ENCODE measurements around the gene RFNG. TPM values are rescaled to one million over a fixed set of nuclear protein-coding genes. Genes with fewer than 3 reads are reported as not detected.
A peak's percentile ranks its signal among the peaks of the same experiment; 100 is the strongest.

Gene RFNG
- polyA plus RNA-seq, 1 donor (not counting 4 experiments of a cell fraction or from before 2014, with no cell fraction given): 10.2 TPM

DNA sequence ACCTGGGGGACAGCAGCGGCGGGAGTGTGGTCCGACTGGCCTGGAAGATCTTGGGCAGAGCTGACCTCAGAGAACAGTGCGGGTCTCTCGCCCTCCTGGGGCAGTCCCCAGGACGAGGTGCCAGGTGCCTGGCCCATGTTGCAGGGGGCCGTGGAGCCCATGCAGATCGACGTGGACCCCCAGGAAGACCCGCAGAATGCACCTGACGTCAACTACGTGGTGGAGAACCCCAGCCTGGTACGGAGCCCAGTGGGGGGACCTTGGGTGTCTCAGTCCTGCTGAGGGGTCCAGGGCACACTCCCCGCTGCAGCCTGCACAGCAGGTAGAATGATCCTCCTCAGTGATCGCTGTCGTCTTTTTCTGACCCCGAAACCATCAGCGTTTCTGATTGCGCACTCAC, 1.5 kb upstream of the RFNG start:
- Histone ChIP-seq H3K79me2 (ENCODE audit: control insufficient read depth, insufficient read depth, low read length) (peaks cover 25% of the 10 kb centered on the region), H3K36me3 (ENCODE audit: control insufficient read depth in 2 of 2, extremely low read depth in 1 of 2, insufficient read depth in 2 of 2, low read length in 2 of 2) (peaks cover 28 to 32% of the 10 kb centered on the region in 2 experiments), H2AFZ (ENCODE audit: control insufficient read depth, low read length) (no peak overlapping the region), H3K4me3 (ENCODE audit: control insufficient read depth in 2 of 3, extremely low read depth in 1 of 3, insufficient read depth in 2 of 3, low read depth in 1 of 3, low read length in 3 of 3) (peak overlapping the region; percentile 84 to 95 (median 87)), H3K4me1 (ENCODE audit: control insufficient read depth, extremely low read depth, insufficient read depth, low read length) (peaks cover 11% of the 10 kb centered on the region), H3K4me2 (ENCODE audit: control insufficient read depth, extremely low read depth, insufficient read depth, low read depth, low read length) (peak overlapping the region; percentile 91), H3K9ac (ENCODE audit: control insufficient read depth, extremely low read depth, insufficient read depth, low read length) (peak overlapping the region; percentile 80), H3K9me1 (ENCODE audit: control insufficient read depth, extremely low read depth, insufficient read depth, low read length) (no peaks in the 10 kb centered on the region), H4K20me1 (ENCODE audit: control insufficient read depth, extremely low read depth, insufficient read depth, low read length) (no peaks in the 10 kb centered on the region), H3K27me3 (ENCODE audit: control insufficient read depth, extremely low read depth, insufficient read depth, low read length) (no peaks in the 10 kb centered on the region), H3K27ac (ENCODE audit: control insufficient read depth, insufficient read depth, low read length) (no peak overlapping the region), H3K9me3 (ENCODE audit: control insufficient read depth, low read depth, low read length) (no peaks in the 10 kb centered on the region)
- DNase-seq (ENCODE audit: low read depth, low spot score): no peak
- TF ChIP-seq, protein P1, sequence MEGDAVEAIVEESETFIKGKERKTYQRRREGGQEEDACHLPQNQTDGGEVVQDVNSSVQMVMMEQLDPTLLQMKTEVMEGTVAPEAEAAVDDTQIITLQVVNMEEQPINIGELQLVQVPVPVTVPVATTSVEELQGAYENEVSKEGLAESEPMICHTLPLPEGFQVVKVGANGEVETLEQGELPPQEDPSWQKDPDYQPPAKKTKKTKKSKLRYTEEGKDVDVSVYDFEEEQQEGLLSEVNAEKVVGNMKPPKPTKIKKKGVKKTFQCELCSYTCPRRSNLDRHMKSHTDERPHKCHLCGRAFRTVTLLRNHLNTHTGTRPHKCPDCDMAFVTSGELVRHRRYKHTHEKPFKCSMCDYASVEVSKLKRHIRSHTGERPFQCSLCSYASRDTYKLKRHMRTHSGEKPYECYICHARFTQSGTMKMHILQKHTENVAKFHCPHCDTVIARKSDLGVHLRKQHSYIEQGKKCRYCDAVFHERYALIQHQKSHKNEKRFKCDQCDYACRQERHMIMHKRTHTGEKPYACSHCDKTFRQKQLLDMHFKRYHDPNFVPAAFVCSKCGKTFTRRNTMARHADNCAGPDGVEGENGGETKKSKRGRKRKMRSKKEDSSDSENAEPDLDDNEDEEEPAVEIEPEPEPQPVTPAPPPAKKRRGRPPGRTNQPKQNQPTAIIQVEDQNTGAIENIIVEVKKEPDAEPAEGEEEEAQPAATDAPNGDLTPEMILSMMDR (optimal IDR thresholded peaks at IDR 0.05 in 1 of 3, IDR thresholded peaks at IDR 0.05 in 1 of 3, conservative IDR thresholded peaks at IDR 0.05 in 1 of 3; ENCODE audit: extremely low read depth in 1 of 3, insufficient read depth in 2 of 3, low read length in 3 of 3): no peak
- TF ChIP-seq EZH2 (IDR thresholded peaks at IDR 0.05; ENCODE audit: low read length): no peak
- FAIRE-seq: no peak
- dilution Hi-C loops (cut with MboI; ENCODE audit: extremely low pct_ligation_motif_present, low sequenced_read_pairs): no loop called here

DNA sequence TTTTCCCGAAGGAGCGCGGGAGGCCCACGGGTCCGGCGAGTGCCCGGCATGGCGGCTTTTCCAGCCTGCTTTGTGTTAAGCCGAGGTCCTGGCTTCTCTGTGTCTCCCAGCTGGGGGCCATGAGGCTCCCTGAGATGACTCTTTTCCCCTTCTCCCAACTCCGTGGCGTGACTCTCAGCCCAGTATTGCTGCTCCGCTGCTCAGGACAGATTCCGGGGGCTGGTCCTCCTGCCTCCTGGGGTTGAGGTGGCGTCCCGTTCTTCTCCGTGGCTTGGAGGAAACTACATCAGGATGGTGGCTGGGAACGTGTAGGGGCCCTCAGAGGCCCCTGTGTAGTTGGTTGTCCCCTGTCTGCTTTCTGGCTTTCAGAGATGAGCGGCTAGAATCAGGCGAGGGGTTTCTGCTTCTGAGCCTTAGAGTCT, 1.0 kb upstream of the RFNG start:
- dilution Hi-C loops (cut with MboI; ENCODE audit: extremely low pct_ligation_motif_present, low sequenced_read_pairs): no loop called here
- H3K27me3 ChIP-seq (ENCODE audit: control insufficient read depth, extremely low read depth, insufficient read depth, low read length): no peaks in the 10 kb centered on the region
- peak overlapping the region; percentile 84 to 95 (median 87) for H3K4me3 ChIP-seq (ENCODE audit: control insufficient read depth in 2 of 3, extremely low read depth in 1 of 3, insufficient read depth in 2 of 3, low read depth in 1 of 3, low read length in 3 of 3)
- H2AFZ ChIP-seq (ENCODE audit: control insufficient read depth, low read length): no peak overlapping the region
- H3K9me1 ChIP-seq (ENCODE audit: control insufficient read depth, extremely low read depth, insufficient read depth, low read length): no peaks in the 10 kb centered on the region
- no peaks in the 10 kb centered on the region for H3K9me3 ChIP-seq (ENCODE audit: control insufficient read depth, low read depth, low read length)
- no peak for TF ChIP-seq EZH2 (IDR thresholded peaks at IDR 0.05; ENCODE audit: low read length)
- DNase-seq (ENCODE audit: low read depth, low spot score) (no peak), FAIRE-seq (no peak)
- peak overlapping the region; percentile 49 for H3K27ac ChIP-seq (ENCODE audit: control insufficient read depth, insufficient read depth, low read length)
- H3K4me1 ChIP-seq (ENCODE audit: control insufficient read depth, extremely low read depth, insufficient read depth, low read length): peaks cover 11% of the 10 kb centered on the region
- H3K9ac ChIP-seq (ENCODE audit: control insufficient read depth, extremely low read depth, insufficient read depth, low read length): peak overlapping the region; percentile 80
- no peaks in the 10 kb centered on the region for H4K20me1 ChIP-seq (ENCODE audit: control insufficient read depth, extremely low read depth, insufficient read depth, low read length)
- H3K36me3 ChIP-seq (ENCODE audit: control insufficient read depth in 2 of 2, extremely low read depth in 1 of 2, insufficient read depth in 2 of 2, low read length in 2 of 2): peaks cover 28 to 31% of the 10 kb centered on the region in 2 experiments
- peak overlapping the region; percentile 91 for H3K4me2 ChIP-seq (ENCODE audit: control insufficient read depth, extremely low read depth, insufficient read depth, low read depth, low read length)
- H3K79me2 ChIP-seq (ENCODE audit: control insufficient read depth, insufficient read depth, low read length): peaks cover 25% of the 10 kb centered on the region

Measured in keratinocyte (primary cell).